ENCODE measurements around the gene PPM1M. TPM values are rescaled to one million over a fixed set of nuclear protein-coding genes. Genes with fewer than 3 reads are reported as not detected.

The PPM1M gene
- total RNA-seq, 1 donor from 2014 or later: 1.1 TPM

- H3K27ac Mint-ChIP-seq: no peak overlapping the region
- no peaks in the 10 kb centered on the region for H3K79me2 ChIP-seq (ENCODE audit: low read depth)
- H3K9ac ChIP-seq: no peak overlapping the region
- H3K36me3 ChIP-seq: peaks cover 4% of the 10 kb centered on the region
- no peak overlapping the region for H3K4me2 ChIP-seq
- H4K20me1 ChIP-seq (ENCODE audit: low read depth): no peaks in the 10 kb centered on the region
- peaks cover 41% of the 10 kb centered on the region for H3K36me3 Mint-ChIP-seq
- no peaks in the 10 kb centered on the region for H3K9me3 Mint-ChIP-seq
- no peaks in the 10 kb centered on the region for H3K27me3 ChIP-seq
- H3K4me1 ChIP-seq: no peaks in the 10 kb centered on the region
- no peaks in the 10 kb centered on the region for H3F3A ChIP-seq (ENCODE audit: low read depth)
- TF ChIP-seq EZH2phosphoT487 (IDR thresholded peaks at IDR 0.05) (no peak), CTCF (IDR thresholded peaks at IDR 0.05) (no peak), EZH2 (IDR thresholded peaks at IDR 0.05) (no peak)
- no peak for DNase-seq (ENCODE audit: low spot score)
- no peak overlapping the region for H3K4me3 ChIP-seq
- no peaks in the 10 kb centered on the region for H3K9me3 ChIP-seq (ENCODE audit: low read depth)
- H2AFZ ChIP-seq (replicated peaks): no peak overlapping the region
- H3K27me3 Mint-ChIP-seq (ENCODE audit: insufficient read depth, low read depth): peaks cover 3% of the 10 kb centered on the region
- H3K4me1 Mint-ChIP-seq: no peaks in the 10 kb centered on the region
- H3K27ac ChIP-seq: no peak overlapping the region
- no peak overlapping the region for H3K4me3 Mint-ChIP-seq
Observed at GRCh38 chr3:52213005-52213404, 32.6 kb upstream of the PPM1M start.

- TF ChIP-seq EZH2 (IDR thresholded peaks at IDR 0.05) (no peak), CTCF (IDR thresholded peaks at IDR 0.05) (no peak), EZH2phosphoT487 (IDR thresholded peaks at IDR 0.05) (no peak)
- peaks cover 37% of the 10 kb centered on the region for H3K36me3 Mint-ChIP-seq
- no peaks in the 10 kb centered on the region for H3K36me3 ChIP-seq
- no peak overlapping the region for H3K27ac Mint-ChIP-seq
- no peak overlapping the region for H3K4me3 ChIP-seq
- no peak overlapping the region for H3K9ac ChIP-seq
- H3K4me2 ChIP-seq: no peak overlapping the region
- peaks cover 3% of the 10 kb centered on the region for H3K27me3 Mint-ChIP-seq (ENCODE audit: insufficient read depth, low read depth)
- no peaks in the 10 kb centered on the region for H3K4me1 Mint-ChIP-seq
- no peak overlapping the region for H3K4me3 Mint-ChIP-seq
- H3K27me3 ChIP-seq: no peaks in the 10 kb centered on the region
- H2AFZ ChIP-seq (replicated peaks): no peak overlapping the region
- DNase-seq (ENCODE audit: low spot score): no peak
- H3K9me3 ChIP-seq (ENCODE audit: low read depth): no peaks in the 10 kb centered on the region
- H3K4me1 ChIP-seq: no peaks in the 10 kb centered on the region
- H3F3A ChIP-seq (ENCODE audit: low read depth): no peaks in the 10 kb centered on the region
- H3K79me2 ChIP-seq (ENCODE audit: low read depth): no peaks in the 10 kb centered on the region
- H3K27ac ChIP-seq: no peak overlapping the region
- no peaks in the 10 kb centered on the region for H4K20me1 ChIP-seq (ENCODE audit: low read depth)
- no peaks in the 10 kb centered on the region for H3K9me3 Mint-ChIP-seq
Observed at GRCh38 chr3:52213901-52214300, 31.7 kb upstream of the PPM1M start.

GRCh38 chr3:52215351-52215750 is 30.2 kb upstream of the PPM1M start:
- no peaks in the 10 kb centered on the region for H3K27me3 ChIP-seq
- H3K4me2 ChIP-seq: no peak overlapping the region
- H3K36me3 ChIP-seq: no peaks in the 10 kb centered on the region
- no peaks in the 10 kb centered on the region for H3K9me3 ChIP-seq (ENCODE audit: low read depth)
- no peaks in the 10 kb centered on the region for H3K4me1 ChIP-seq
- H3K4me1 Mint-ChIP-seq: no peaks in the 10 kb centered on the region
- no peak overlapping the region for H3K9ac ChIP-seq
- H3K4me3 Mint-ChIP-seq: no peak overlapping the region
- peaks cover 3% of the 10 kb centered on the region for H3K27me3 Mint-ChIP-seq (ENCODE audit: insufficient read depth, low read depth)
- peaks cover 34% of the 10 kb centered on the region for H3K36me3 Mint-ChIP-seq
- H4K20me1 ChIP-seq (ENCODE audit: low read depth): no peaks in the 10 kb centered on the region
- no peak overlapping the region for H3K27ac Mint-ChIP-seq
- TF ChIP-seq EZH2 (IDR thresholded peaks at IDR 0.05): no peak
- TF ChIP-seq EZH2phosphoT487 (IDR thresholded peaks at IDR 0.05): no peak
- no peak for TF ChIP-seq CTCF (IDR thresholded peaks at IDR 0.05)
- DNase-seq (ENCODE audit: low spot score): no peak
- no peaks in the 10 kb centered on the region for H3F3A ChIP-seq (ENCODE audit: low read depth)
- no peaks in the 10 kb centered on the region for H3K9me3 Mint-ChIP-seq
- no peaks in the 10 kb centered on the region for H3K79me2 ChIP-seq (ENCODE audit: low read depth)
- no peak overlapping the region for H3K27ac ChIP-seq
- no peak overlapping the region for H3K4me3 ChIP-seq
- no peak overlapping the region for H2AFZ ChIP-seq (replicated peaks)

Data from neural progenitor cell (in vitro differentiated cells).